Small intestine (tissue), 7 donors: ENCODE measurements around the gene SEC22B. TPM values are rescaled to one million over a fixed set of nuclear protein-coding genes. Genes with fewer than 3 reads are reported as not detected.
A peak's percentile ranks its signal among the peaks of the same experiment; 100 is the strongest.
"Not testable (repeated sequence)": the region's sequence is repeated elsewhere in the genome, so short reads cannot be mapped to it uniquely, and the experiment has no call there.

ENCODE experiments used
- DNase-seq, 2 donors: peaks; one replicate each; pipeline versions ENCODE4 v3.0.0 to v3.0.0-alpha.2; 2013
- FAIRE-seq: peaks from 2 replicates; lab custom pipeline; 2012; peaks lifted over from hg19 to GRCh38; lab: Jason Lieb, UNC
- H3K27ac ChIP-seq, 3 donors: one replicate each; pipeline ENCODE4 v1.5.1; 2013; ENCODE audit warnings: low read length in 2 of 3, mild to moderate bottlenecking in 2 of 3, control low read depth in 1 of 3, inconsistent platforms in 1 of 3, low read depth in 1 of 3, moderate library complexity in 1 of 3
- H3K27me3 ChIP-seq, 3 donors: one replicate each; pipeline ENCODE4 v1.6.1; 2013; ENCODE audit warnings: low read length in 3 of 3, inconsistent platforms in 1 of 3; ENCODE audit not compliant: control insufficient read depth in 3 of 3, insufficient read depth in 3 of 3
- H3K36me3 ChIP-seq, 3 donors: one replicate each; pipeline ENCODE4 v1.6.1; 2013; ENCODE audit warnings: low read length in 3 of 3, inconsistent platforms in 1 of 3, low read depth in 1 of 3, mild to moderate bottlenecking in 1 of 3, moderate library complexity in 1 of 3; ENCODE audit not compliant: control insufficient read depth in 3 of 3, insufficient read depth in 2 of 3
- H3K4me1 ChIP-seq, 3 donors: one replicate each; pipeline ENCODE4 v1.6.1; 2013; ENCODE audit warnings: low read length in 2 of 3, inconsistent platforms in 1 of 3, low read depth in 1 of 3, mild to moderate bottlenecking in 1 of 3, moderate library complexity in 1 of 3; ENCODE audit not compliant: control insufficient read depth in 3 of 3, insufficient read depth in 2 of 3
- H3K4me3 ChIP-seq, 3 donors: one replicate each; pipeline ENCODE4 v1.5.1; 2013; ENCODE audit warnings: low read length in 3 of 3, control low read depth in 1 of 3, inconsistent platforms in 1 of 3, low read depth in 1 of 3, mild to moderate bottlenecking in 1 of 3, moderate library complexity in 1 of 3
- H3K9me3 ChIP-seq, 2 donors: one replicate each; pipeline ENCODE4 v1.6.1; 2013; ENCODE audit warnings: low read depth in 1 of 2, low read length in 1 of 2; ENCODE audit not compliant: control insufficient read depth in 2 of 2, insufficient read depth in 1 of 2
- WGBS, 3 donors: extraction: QIAGEN DNeasy Blood & Tissue Kit; methylation state at CpG; one replicate each; pipeline ENCODE4 v1.1.7; 2013; 5-methylcytosine and 5-hydroxymethylcytosine counted together
- polyA plus RNA-seq, 4 donors: library from polyadenylated mRNA; stranded (reverse) in 3 of 4; unstranded in 1 of 4; fragments of 200-250 nt in 3 of 4; fragments of 120-200 nt in 1 of 4; gene quantifications; one replicate each; pipeline versions ENCODE4 v1.2.1 to v1.2.3, GENCODE V29; 2013
- donor health status: healthy with polysubstance abuse.
- donor health status: control.
- donor health status: control.
- donor health status: Bipolar disorder and iron deficiency.
- donor health status: healthy.

The SEC22B gene
- polyA plus RNA-seq, 4 donors = 19.2 to 37.9 (median 19.6) TPM

GRCh38 chr1:120158086-120158485 lies 18.2 kb downstream of the SEC22B start:
- H3K9me3 ChIP-seq, H3K27ac ChIP-seq, H3K36me3 ChIP-seq, DNase-seq, H3K27me3 ChIP-seq, H3K4me1 ChIP-seq, H3K4me3 ChIP-seq, FAIRE-seq: not testable (repeated sequence)
- 77 to 89% (median 78%) methylated on average over 1 of the region's 4 CpGs for WGBS, 3 donors

- not testable (repeated sequence) for FAIRE-seq, H3K27me3 ChIP-seq, H3K4me1 ChIP-seq, H3K9me3 ChIP-seq, DNase-seq, H3K4me3 ChIP-seq, H3K27ac ChIP-seq, H3K36me3 ChIP-seq
- 96 to 100% methylated on average over 2 of the region's 3 CpGs; no CpG with 5 or more reads in 1 of the 3 donors for WGBS, 3 donors
These were observed 26.0 kb downstream of the SEC22B start for GRCh38 chr1:120150138-120150822.

- FAIRE-seq, H3K27me3 ChIP-seq, H3K9me3 ChIP-seq, H3K27ac ChIP-seq, DNase-seq, H3K4me3 ChIP-seq, H3K36me3 ChIP-seq, H3K4me1 ChIP-seq: not testable (repeated sequence)
These were observed 26.8 kb downstream of the SEC22B start for GRCh38 chr1:120149420-120150059.

- FAIRE-seq, H3K27ac ChIP-seq, H3K27me3 ChIP-seq, H3K9me3 ChIP-seq, H3K4me1 ChIP-seq, H3K36me3 ChIP-seq, H3K4me3 ChIP-seq: not testable (repeated sequence)
- WGBS, 3 donors = no CpG with 5 or more reads among the region's 1 CpG
- DNase-seq = peak in 1 of 2 donors; percentile 3
These were observed 30.5 kb downstream of the SEC22B start for GRCh38 chr1:120145806-120146205.

- FAIRE-seq, H3K27me3 ChIP-seq, H3K4me3 ChIP-seq, DNase-seq, H3K27ac ChIP-seq, H3K4me1 ChIP-seq, H3K36me3 ChIP-seq, H3K9me3 ChIP-seq: not testable (repeated sequence)
- no CpG with 5 or more reads among the region's 1 CpG for WGBS, 3 donors
These were observed 31.7 kb downstream of the SEC22B start for GRCh38 chr1:120144626-120145025.

- not testable (repeated sequence) for H3K36me3 ChIP-seq, H3K4me1 ChIP-seq, H3K9me3 ChIP-seq, DNase-seq, H3K27me3 ChIP-seq, H3K27ac ChIP-seq, FAIRE-seq, H3K4me3 ChIP-seq
- 93 to 97% (median 96%) methylated on average over 2 of the region's 2 CpGs for WGBS, 3 donors
These were observed 32.2 kb downstream of the SEC22B start for GRCh38 chr1:120144169-120144568.

GRCh38 chr1:120143334-120143733 lies 33.0 kb downstream of the SEC22B start:
- not testable (repeated sequence) for DNase-seq, H3K27ac ChIP-seq, H3K36me3 ChIP-seq, H3K9me3 ChIP-seq, H3K27me3 ChIP-seq, H3K4me1 ChIP-seq, H3K4me3 ChIP-seq, FAIRE-seq
- 43 to 78% (median 62%) methylated on average over 2 to 3 of the region's 3 CpGs for WGBS, 3 donors

GRCh38 chr1:120142512-120143263 lies 33.6 kb downstream of the SEC22B start:
- H3K4me3 ChIP-seq, H3K27me3 ChIP-seq, H3K9me3 ChIP-seq, H3K27ac ChIP-seq, H3K4me1 ChIP-seq, H3K36me3 ChIP-seq, FAIRE-seq: not testable (repeated sequence)
- DNase-seq = peak in 1 of 2 donors; percentile 33
- WGBS, 3 donors = 66 to 71% (median 67%) methylated on average over 6 to 12 of the region's 14 CpGs
